ENCODE results near the gene RD3L. TPM values are rescaled to one million over a fixed set of nuclear protein-coding genes. Genes with fewer than 3 reads are reported as not detected.

RD3L gene
- total RNA-seq, 2 experiments from 2014 or later: not detected

DNA sequence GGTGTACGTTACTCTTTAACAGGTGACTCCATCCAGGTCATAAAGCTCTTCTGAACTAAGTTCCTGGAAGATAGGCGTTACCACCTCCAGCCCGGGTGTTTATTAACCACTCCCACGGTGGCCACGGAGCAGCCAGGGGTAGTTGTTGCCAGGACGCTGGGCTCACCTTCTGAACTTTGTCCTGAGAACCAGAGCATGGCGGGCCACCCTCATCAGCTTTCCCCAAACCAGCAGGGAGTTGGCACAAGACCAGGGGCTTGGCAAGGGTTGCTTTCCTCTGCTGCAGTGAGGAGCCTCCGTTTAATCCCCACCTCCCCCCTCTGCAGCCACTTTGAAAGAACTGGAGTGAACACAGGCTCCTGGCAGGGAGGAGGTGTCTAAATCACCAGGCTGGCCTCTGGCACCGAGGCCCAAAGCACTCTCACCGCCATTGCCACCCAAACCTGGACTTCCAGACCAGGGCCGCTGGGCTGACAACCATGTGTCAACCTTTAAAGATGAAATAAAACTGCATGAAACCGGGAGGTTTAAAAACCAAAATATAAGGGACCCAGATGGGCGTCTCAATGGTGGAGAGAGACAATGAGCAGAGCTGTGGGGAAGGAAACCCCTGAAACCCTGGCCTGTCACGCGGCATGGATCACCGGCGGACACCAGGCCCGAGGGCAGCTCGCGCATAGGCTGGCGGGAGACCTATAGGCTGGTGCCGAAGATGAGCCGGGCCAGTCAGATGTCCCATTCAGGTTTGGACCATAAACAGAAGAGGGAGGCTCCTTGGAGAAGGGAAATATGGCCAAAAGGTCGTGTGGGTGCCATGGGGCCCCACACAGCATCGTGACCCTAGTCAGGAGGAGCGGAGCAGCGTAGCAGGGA, 45.0 kb downstream of the RD3L start:
- Mint-ChIP-seq H3K9me3 (no peaks in the 10 kb centered on the region), H3K36me3 (ENCODE audit: low read depth) (no peaks in the 10 kb centered on the region), H3K4me1 (ENCODE audit: low read depth) (peaks cover 5% of the 10 kb centered on the region), H3K27ac (no peak overlapping the region), H3K27me3 (no peaks in the 10 kb centered on the region), H3K4me3 (no peak overlapping the region)
- CTCF ChIA-PET: interaction anchor here (1.2 kb wide), 1 partner anchor 12 kb away, joined by 3 read pairs; no protein-coding TSS in a partner anchor
- TF ChIP-seq, protein P1, sequence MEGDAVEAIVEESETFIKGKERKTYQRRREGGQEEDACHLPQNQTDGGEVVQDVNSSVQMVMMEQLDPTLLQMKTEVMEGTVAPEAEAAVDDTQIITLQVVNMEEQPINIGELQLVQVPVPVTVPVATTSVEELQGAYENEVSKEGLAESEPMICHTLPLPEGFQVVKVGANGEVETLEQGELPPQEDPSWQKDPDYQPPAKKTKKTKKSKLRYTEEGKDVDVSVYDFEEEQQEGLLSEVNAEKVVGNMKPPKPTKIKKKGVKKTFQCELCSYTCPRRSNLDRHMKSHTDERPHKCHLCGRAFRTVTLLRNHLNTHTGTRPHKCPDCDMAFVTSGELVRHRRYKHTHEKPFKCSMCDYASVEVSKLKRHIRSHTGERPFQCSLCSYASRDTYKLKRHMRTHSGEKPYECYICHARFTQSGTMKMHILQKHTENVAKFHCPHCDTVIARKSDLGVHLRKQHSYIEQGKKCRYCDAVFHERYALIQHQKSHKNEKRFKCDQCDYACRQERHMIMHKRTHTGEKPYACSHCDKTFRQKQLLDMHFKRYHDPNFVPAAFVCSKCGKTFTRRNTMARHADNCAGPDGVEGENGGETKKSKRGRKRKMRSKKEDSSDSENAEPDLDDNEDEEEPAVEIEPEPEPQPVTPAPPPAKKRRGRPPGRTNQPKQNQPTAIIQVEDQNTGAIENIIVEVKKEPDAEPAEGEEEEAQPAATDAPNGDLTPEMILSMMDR (IDR thresholded peaks at IDR 0.05): no peak
- ATAC-seq: no peak
- POLR2A ChIA-PET: no interaction called here
- no peak for DNase-seq
- intact Hi-C loops (cut with micrococcal nuclease): no loop called here

DNA sequence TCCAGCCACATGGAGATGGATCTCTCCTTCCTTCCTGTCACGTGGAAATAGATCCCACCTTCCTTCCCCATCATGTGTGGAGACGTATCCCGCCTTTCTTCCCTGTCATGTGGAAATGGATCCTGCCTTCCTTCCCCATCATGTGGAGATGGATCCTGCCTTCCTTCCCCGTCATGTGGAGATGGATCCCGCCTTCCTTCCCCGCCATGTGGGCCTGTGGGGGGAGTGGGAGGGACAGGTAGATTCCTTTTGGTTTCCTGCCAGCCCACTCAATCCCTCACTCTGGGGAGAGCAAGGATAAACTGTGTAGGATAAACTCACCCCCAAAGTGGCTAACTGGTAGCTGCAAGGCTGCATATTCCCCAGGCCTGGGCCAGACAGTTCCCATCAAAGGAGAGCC, 45.8 kb downstream of the RD3L start:
- no peak overlapping the region for H3K4me3 Mint-ChIP-seq
- H3K4me1 Mint-ChIP-seq (ENCODE audit: low read depth): peaks cover 5% of the 10 kb centered on the region
- TF ChIP-seq, protein P1 (IDR thresholded peaks at IDR 0.05): no peak
- H3K27ac Mint-ChIP-seq: no peak overlapping the region
- DNase-seq (no peak), ATAC-seq (no peak)
- ChIA-PET CTCF (no interaction called here), POLR2A (interaction anchor here (0.7 kb wide), 1 partner anchor 16 kb away, joined by 3 read pairs; no protein-coding TSS in a partner anchor)
- no peaks in the 10 kb centered on the region for H3K36me3 Mint-ChIP-seq (ENCODE audit: low read depth)
- intact Hi-C loops (cut with micrococcal nuclease): no loop called here
- H3K9me3 Mint-ChIP-seq: no peaks in the 10 kb centered on the region
- H3K27me3 Mint-ChIP-seq: no peaks in the 10 kb centered on the region

DNA sequence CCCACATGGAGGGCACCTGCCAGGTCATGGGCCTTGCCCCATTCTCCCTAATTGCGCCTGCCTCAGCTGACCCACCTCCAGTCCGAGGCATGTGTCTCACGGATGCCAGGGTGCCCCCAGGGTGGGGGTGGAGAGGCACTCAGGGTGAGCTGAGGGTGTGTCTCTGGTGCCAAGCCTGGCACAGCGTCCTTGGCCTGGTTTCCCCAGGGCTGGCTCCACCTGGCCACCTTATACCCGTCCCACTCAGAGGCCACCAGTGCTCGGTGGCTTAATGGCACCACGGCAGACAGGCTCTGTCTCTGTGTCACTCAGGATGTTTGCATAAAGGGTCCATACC, 47.6 kb downstream of the RD3L start:
- no peak for ATAC-seq
- Mint-ChIP-seq H3K27me3 (no peaks in the 10 kb centered on the region), H3K36me3 (ENCODE audit: low read depth) (no peaks in the 10 kb centered on the region), H3K27ac (no peak overlapping the region), H3K4me1 (ENCODE audit: low read depth) (no peaks in the 10 kb centered on the region), H3K4me3 (no peak overlapping the region), H3K9me3 (no peaks in the 10 kb centered on the region)
- intact Hi-C loops (cut with micrococcal nuclease): no loop called here
- POLR2A ChIA-PET: interaction anchor here (0.5 kb wide), 1 partner anchor 1134 kb away, joined by 3 read pairs; no protein-coding TSS in a partner anchor
- TF ChIP-seq, protein P1 (IDR thresholded peaks at IDR 0.05): no peak
- DNase-seq: no peak
- CTCF ChIA-PET: no interaction called here

DNA sequence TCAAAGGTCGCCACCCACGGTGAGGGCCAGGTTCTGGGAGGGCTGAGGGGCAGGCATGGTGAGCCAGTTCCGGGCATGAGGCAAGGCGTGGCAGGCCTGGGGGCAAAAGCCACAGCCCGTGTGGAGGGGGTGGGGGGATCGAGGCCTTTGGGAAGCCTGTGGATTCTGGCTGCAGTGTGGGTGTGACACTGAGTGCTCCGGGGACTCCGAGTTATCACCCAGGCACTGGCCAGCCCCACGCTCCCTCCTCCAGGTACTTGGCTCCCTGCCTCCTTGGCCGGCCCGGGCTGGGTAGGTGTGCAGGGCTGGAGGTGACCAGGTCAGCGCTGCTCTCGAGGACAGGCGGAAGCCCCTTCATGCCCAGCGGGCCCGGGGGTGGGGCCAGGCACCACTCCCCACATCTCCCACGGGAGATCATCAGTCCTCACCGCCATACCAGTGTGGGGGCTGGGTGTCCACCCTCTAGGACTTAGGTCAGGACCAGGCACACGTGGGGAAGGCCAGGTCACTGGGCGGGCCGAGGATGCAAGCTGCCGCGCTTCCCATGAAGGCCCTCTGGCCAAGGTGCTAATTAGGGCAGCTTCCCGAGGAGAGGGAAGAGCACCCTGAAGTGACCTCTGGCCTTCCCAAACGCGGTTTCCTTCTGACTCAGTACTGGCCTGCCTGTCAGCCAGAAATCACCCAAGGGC, 48.2 kb downstream of the RD3L start:
- no peak overlapping the region for H3K27ac Mint-ChIP-seq
- ATAC-seq (no peak), DNase-seq (no peak)
- TF ChIP-seq, protein P1 (IDR thresholded peaks at IDR 0.05): no peak
- no peaks in the 10 kb centered on the region for H3K4me1 Mint-ChIP-seq (ENCODE audit: low read depth)
- H3K36me3 Mint-ChIP-seq (ENCODE audit: low read depth): no peaks in the 10 kb centered on the region
- no peaks in the 10 kb centered on the region for H3K27me3 Mint-ChIP-seq
- H3K4me3 Mint-ChIP-seq: no peak overlapping the region
- intact Hi-C loops (cut with micrococcal nuclease): no loop called here
- ChIA-PET POLR2A (interaction anchor here (0.5 kb wide), 1 partner anchor 1135 kb away, joined by 3 read pairs; no protein-coding TSS in a partner anchor), CTCF (no interaction called here)
- H3K9me3 Mint-ChIP-seq: no peaks in the 10 kb centered on the region

DNA sequence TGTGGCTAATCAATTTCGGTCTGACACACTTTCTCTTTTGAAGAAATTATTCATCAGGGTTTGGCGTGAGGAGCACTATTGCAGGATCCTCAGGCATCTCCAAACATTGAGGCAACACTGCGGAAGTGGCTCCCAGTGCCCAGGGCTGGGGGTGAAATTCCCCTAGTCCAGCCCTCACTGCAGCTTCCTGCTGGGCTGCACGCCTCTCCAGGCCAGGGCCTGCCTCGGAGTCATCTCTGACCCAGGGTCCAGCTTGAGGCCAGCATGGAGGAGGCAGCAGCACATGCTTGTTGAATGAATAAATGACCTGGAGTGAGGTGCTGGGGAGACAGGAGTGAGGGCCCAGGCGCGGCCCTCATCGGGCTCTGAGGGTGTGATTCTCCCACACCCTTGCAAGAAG, 50.1 kb downstream of the RD3L start:
- POLR2A ChIA-PET: no interaction called here
- no peak overlapping the region for H3K4me3 Mint-ChIP-seq

More for the DNA sequence above, 50.1 kb downstream of the RD3L start:
- H3K4me1 Mint-ChIP-seq (ENCODE audit: low read depth): no peaks in the 10 kb centered on the region
- ATAC-seq (no peak), DNase-seq (no peak)
- H3K27ac Mint-ChIP-seq: no peak overlapping the region
- H3K9me3 Mint-ChIP-seq: no peaks in the 10 kb centered on the region
- CTCF ChIA-PET: interaction anchor here (2.6 kb wide), 1 partner anchor 9 kb away, joined by 8 read pairs; no protein-coding TSS in a partner anchor
- TF ChIP-seq, protein P1 (IDR thresholded peaks at IDR 0.05): no peak
- no peaks in the 10 kb centered on the region for H3K27me3 Mint-ChIP-seq
- intact Hi-C loops (cut with micrococcal nuclease): no loop called here
- H3K36me3 Mint-ChIP-seq (ENCODE audit: low read depth): no peaks in the 10 kb centered on the region
